Medulla oblongata (tissue), 1 donor: Measurements from ENCODE around the gene TPPP3.

Source experiments
- DNase-seq: peaks from one replicate; pipeline ENCODE4 v3.0.0-alpha.2; 2015; ENCODE audit errors: extremely low spot score

Gene TPPP3

GRCh38 chr16:67342616-67343015 lies 50.7 kb downstream of the TPPP3 start:
- DNase-seq = no peak

DNA sequence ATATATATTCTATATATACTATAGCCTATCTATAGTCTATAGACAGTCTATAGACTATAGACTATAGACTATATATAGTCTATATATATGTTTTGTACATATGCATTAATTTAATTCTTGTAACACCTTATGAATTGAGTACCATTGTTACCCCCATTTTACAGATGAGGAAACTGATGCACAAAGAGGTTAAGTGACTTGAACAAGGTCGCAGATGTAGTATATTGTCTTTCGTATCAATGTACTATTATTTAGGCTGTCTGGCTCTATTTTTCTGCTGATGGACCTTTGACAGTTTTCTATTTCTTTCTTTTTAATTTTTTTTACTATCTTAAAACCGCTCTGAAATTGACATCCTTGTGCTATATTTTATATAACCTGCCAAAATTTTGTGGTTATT lies 52.0 kb downstream of the TPPP3 start:
- DNase-seq = no peak
